WTC11 (cell line): Measurements from ENCODE around the gene THSD7B.

Experiments
- CTCF ChIP-seq: fragments of 200-600 bp; IDR thresholded peaks from 2 replicates; pipeline ENCODE4 v1.8.0; 2022; ENCODE audit warnings: antibody characterized with exemption
- EMX1 ChIP-seq: fragments of 250-450 bp; sonication (Bioruptor Pico); IDR thresholded peaks from 2 replicates; pipeline ENCODE4 v1.8.0; 2021; ENCODE audit warnings: mild to moderate bottlenecking
- GRHL2 ChIP-seq: fragments of 250-450 bp; sonication (Bioruptor Pico); IDR thresholded peaks from 2 replicates; pipeline ENCODE4 v1.8.0; 2022; ENCODE audit warnings: mild to moderate bottlenecking, moderate library complexity; ENCODE audit not compliant: insufficient replicate concordance, severe bottlenecking
- HMGA2 ChIP-seq: fragments of 250-450 bp; sonication (Bioruptor Pico); IDR thresholded peaks from 2 replicates; pipeline ENCODE4 v1.4.0; 2021; ENCODE audit warnings: mild to moderate bottlenecking, moderate library complexity
- HMGXB4 ChIP-seq: sonication (generic); formaldehyde crosslinking; IDR thresholded peaks from 2 replicates; pipeline ENCODE4 v1.8.1; 2023; ENCODE audit warnings: mild to moderate bottlenecking, moderate library complexity, missing genetic modification reagents
- MAX ChIP-seq: sonication (generic); formaldehyde crosslinking; IDR thresholded peaks from 2 replicates; pipeline ENCODE4 v1.8.0; 2022; ENCODE audit warnings: mild to moderate bottlenecking, missing genetic modification reagents
- MLX ChIP-seq: sonication (generic); formaldehyde crosslinking; IDR thresholded peaks from 2 replicates; pipeline ENCODE4 v1.8.1; 2023; ENCODE audit warnings: mild to moderate bottlenecking, missing genetic modification reagents, moderate library complexity
- NR2C2 ChIP-seq: sonication (generic); formaldehyde crosslinking; IDR thresholded peaks from 2 replicates; pipeline ENCODE4 v1.8.0; 2022; ENCODE audit warnings: mild to moderate bottlenecking, missing genetic modification reagents
- SMAD3 ChIP-seq: sonication (generic); formaldehyde crosslinking; IDR thresholded peaks from 2 replicates; pipeline ENCODE4 v1.8.0; 2022; ENCODE audit warnings: missing genetic modification reagents, mild to moderate bottlenecking, borderline replicate concordance

GRCh38 chr2:137151731-137152130, 386.4 kb downstream of the THSD7B start:
- no peak for TF ChIP-seq CTCF
- TF ChIP-seq HMGXB4 (CRISPR knock-in tag): no peak
- no peak for TF ChIP-seq EMX1
- TF ChIP-seq SMAD3 (CRISPR knock-in tag): no peak
- TF ChIP-seq HMGA2 (CRISPR knock-in tag): no peak
- no peak for TF ChIP-seq MAX (CRISPR knock-in tag)
- no peak for TF ChIP-seq NR2C2
- no peak for TF ChIP-seq MLX
- TF ChIP-seq GRHL2 (CRISPR knock-in tag): no peak
